ENCODE data around the gene UGT8. TPM values are rescaled to one million over a fixed set of nuclear protein-coding genes. Genes with fewer than 3 reads are reported as not detected.

The UGT8 gene
- total RNA-seq, 6 donors from 2014 or later: 0.67 to 2.0 (median 1.5) TPM

DNA sequence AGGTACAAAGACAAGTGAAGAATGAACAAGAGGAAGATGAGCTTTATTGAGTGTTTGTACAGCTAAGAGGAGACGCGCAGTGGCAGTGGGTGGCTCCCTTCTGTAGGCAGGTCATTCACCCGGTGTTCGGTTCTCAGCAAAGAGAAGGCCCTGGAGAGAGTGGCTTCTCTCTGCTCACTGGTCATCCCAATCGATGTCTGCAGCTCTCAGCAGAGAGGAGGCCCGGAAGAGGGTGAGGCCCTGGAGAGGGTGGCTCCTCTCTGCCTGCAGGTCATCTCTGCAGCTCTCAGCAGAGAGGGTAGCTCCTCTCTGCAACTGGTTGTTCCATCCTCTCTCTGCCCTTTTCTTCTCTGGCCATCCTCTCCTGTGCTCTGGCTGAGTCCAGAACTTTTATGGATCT, 126.5 kb downstream of the UGT8 start:
- H3K4me3 ChIP-seq: no peak overlapping the region
- 46 to 75% methylated on average over 5 to 6 of the region's 6 CpGs for WGBS, 2 donors
- peak in 1 of 2 donors; percentile 37 for ATAC-seq (ENCODE audit: low FRiP score in 2 of 2)
- H3K27me3 ChIP-seq: no peaks in the 10 kb centered on the region
- TF ChIP-seq CTCF (IDR thresholded peaks at IDR 0.05): no peak
- no peak for TF ChIP-seq POLR2AphosphoS5 (IDR thresholded peaks at IDR 0.05)
- TF ChIP-seq EP300 (IDR thresholded peaks at IDR 0.05): no peak
- no peaks in the 10 kb centered on the region for H3K36me3 ChIP-seq
- H3K4me1 ChIP-seq: no peaks in the 10 kb centered on the region
- H3K9me3 ChIP-seq: no peaks in the 10 kb centered on the region
- DNase-seq: no peak
- H3K27ac ChIP-seq: no peak overlapping the region

- H3K4me1 ChIP-seq: no peaks in the 10 kb centered on the region
- no peak for DNase-seq
- H3K4me3 ChIP-seq: no peak overlapping the region
- WGBS, 2 donors: 0% methylated on average over 1 of the region's 1 CpG
- H3K27me3 ChIP-seq: no peaks in the 10 kb centered on the region
- ATAC-seq (ENCODE audit: low FRiP score in 2 of 2): no peak
- TF ChIP-seq POLR2AphosphoS5 (IDR thresholded peaks at IDR 0.05) (no peak), POLR2A (IDR thresholded peaks at IDR 0.05) (no peak), EP300 (IDR thresholded peaks at IDR 0.05) (no peak), CTCF (IDR thresholded peaks at IDR 0.05) (no peak)
- H3K36me3 ChIP-seq: no peaks in the 10 kb centered on the region
- H3K27ac ChIP-seq: no peak overlapping the region
- H3K9me3 ChIP-seq: no peaks in the 10 kb centered on the region
Observed at GRCh38 chr4:114727461-114727860, 128.9 kb downstream of the UGT8 start.

Small RNA genes lying within 50 kb of the gene (small RNA-seq; reads per million reads assigned to genes)
- gene MIR577: 0.12 to 1.2 (median 0.65) reads per million in 4 donors

All from upper lobe of left lung (tissue), 6 donors.